Measurements from ENCODE around the gene BDP1.

DNA sequence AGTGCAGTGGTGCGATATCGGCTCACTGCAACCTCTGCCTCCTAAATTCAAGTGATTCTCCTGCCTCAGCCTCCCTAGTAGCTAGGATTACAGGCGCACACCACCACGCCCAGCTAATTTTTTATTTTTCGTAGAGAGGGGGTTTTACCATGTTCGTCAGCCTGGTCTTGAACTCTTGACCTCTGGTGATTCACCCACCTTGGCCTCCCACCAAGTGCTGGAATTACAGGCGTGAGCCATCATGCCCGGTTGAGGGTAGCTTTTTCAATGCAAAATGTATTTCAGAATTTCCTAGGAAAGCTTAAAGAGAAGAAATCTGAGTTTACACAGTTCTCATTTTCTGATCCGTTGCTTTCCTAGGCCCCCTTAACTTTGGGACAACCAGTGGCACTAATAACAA is 15.7 kb downstream of the BDP1 start:
- TF ChIP-seq, protein P1, sequence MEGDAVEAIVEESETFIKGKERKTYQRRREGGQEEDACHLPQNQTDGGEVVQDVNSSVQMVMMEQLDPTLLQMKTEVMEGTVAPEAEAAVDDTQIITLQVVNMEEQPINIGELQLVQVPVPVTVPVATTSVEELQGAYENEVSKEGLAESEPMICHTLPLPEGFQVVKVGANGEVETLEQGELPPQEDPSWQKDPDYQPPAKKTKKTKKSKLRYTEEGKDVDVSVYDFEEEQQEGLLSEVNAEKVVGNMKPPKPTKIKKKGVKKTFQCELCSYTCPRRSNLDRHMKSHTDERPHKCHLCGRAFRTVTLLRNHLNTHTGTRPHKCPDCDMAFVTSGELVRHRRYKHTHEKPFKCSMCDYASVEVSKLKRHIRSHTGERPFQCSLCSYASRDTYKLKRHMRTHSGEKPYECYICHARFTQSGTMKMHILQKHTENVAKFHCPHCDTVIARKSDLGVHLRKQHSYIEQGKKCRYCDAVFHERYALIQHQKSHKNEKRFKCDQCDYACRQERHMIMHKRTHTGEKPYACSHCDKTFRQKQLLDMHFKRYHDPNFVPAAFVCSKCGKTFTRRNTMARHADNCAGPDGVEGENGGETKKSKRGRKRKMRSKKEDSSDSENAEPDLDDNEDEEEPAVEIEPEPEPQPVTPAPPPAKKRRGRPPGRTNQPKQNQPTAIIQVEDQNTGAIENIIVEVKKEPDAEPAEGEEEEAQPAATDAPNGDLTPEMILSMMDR (IDR thresholded peaks at IDR 0.05 in 8 of 11, conservative IDR thresholded peaks at IDR 0.05 in 3 of 11): no peak
- TF ChIP-seq POLR2AphosphoS5 (IDR thresholded peaks at IDR 0.05): no peak
